GM18519 (cell line): Measurements from ENCODE around the gene POC1B.

Experiments
- ATAC-seq: cut with Tn5 transposase; IDR thresholded peaks from one replicate; pipeline ENCODE4 v1.9.1; 2021; ENCODE audit warnings: mild to moderate bottlenecking, moderate library complexity; ENCODE audit not compliant: unreplicated experiment, low FRiP score

The POC1B gene

GRCh38 chr12:89499857-89500256 lies 26.0 kb downstream of the POC1B start:
- no peak for ATAC-seq

- no peak for ATAC-seq
These were observed 28.4 kb downstream of the POC1B start for GRCh38 chr12:89497467-89497866.

- no peak for ATAC-seq
These were observed 28.8 kb downstream of the POC1B start for GRCh38 chr12:89497005-89497404.

DNA sequence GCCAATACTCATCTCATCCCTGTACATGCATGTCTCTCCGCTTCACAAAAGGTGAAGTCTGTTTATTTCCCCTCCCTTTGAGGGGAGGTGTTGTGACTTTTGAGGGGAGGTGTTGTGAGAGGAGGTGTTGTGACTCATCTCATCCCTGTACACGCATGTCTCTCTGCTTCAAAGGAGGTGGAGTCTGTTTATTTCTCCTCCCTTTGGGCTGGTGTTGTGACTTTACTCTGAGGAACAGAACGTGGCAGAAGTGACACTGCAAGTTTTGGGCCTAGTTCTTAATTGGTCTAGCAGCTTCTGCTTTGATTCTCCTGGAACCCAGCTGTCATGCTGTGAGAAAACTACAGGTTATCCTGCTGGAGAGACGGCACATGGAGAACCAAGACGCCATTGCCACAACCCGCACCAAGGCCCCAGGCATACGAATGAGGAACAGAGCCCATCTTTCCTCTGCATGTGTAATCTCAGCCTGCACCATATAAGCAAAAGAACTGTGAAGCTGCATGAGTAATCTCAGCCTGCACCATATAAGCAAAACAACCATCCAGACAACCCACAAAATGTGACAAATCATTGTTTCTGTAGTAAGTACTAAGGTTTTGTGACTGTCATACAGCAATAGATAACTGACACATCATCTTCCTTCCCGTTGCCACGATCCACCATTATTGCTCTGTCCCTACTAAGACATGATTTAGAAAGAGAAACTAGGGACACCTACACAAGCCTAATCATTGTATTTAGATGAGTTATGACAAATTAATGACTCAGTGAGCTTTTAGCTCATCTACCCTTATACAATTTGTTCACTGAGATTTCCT lies 31.2 kb downstream of the POC1B start:
- peak; percentile 37 for ATAC-seq

DNA sequence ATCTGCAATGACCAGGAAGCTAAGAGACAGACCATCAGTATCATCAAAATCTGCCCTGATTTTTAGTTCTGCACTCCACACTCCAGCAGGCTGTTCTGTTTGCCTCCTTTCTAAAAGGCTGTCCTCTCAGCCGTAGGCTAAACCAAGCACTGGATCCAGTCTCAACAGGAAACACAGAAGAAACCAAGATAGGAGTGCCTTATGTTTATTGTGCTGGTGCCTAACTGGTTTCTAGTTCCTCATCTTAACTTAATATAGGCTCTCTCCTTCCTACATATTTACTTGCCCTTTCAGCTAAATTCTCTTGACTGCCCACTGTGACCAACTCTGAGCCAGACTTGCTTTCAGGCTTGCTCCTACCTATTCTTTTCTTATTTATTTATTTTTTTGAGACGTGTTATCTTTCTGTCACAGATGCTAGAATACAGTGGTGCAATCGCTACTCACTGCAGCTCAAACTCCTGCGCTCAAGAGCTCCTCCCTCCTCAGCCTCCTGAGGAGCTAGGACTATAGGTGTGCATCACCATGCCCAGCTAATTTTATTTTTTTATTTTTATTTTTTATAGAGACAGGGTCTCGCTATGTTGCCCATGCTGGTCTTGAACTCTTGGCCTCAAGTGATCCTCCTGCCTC lies 32.1 kb downstream of the POC1B start:
- ATAC-seq: no peak

DNA sequence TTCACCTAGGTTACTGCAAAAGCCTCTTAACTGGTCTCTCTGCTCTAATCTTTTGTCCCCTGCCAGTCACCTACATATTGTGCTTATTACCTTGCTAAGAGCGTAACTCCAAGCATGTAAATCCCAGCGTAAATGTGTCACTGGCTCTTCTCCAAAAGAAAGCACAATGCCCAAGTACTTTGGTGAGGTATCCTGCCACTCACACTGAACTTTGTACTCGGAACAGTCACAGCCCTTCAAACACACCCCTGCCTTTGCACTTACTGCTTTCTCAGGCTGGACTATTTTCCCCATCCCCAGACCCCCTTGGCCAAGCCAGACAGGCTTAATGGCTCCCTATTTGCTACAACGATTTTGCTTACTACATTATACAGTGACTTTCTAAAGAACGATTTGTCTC lies 33.0 kb downstream of the POC1B start:
- no peak for ATAC-seq

- no peak for ATAC-seq
These were observed 34.9 kb downstream of the POC1B start for GRCh38 chr12:89490922-89491321.

GRCh38 chr12:89486264-89486663 lies 39.6 kb downstream of the POC1B start:
- ATAC-seq: no peak

DNA sequence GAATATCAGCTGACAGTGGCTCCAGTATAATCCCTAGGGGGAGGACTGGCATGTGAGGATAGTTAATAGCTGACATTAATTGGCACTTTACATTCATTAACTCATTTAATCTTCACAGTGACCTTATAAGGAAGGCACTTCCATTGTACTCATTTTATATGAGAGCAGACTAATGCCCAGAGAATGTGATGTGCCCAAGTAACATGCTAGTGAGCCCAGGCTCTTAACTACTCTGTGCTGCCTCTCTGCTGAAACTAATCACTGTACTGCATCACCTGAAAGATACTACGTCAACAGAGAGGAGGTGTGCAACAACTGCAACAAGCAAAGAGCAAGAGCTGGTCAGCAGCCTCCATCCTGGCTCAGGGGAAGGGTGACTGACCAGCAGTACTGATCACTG lies 41.4 kb downstream of the POC1B start:
- no peak for ATAC-seq

- ATAC-seq: no peak
These were observed 44.5 kb downstream of the POC1B start for GRCh38 chr12:89481213-89481914.

DNA sequence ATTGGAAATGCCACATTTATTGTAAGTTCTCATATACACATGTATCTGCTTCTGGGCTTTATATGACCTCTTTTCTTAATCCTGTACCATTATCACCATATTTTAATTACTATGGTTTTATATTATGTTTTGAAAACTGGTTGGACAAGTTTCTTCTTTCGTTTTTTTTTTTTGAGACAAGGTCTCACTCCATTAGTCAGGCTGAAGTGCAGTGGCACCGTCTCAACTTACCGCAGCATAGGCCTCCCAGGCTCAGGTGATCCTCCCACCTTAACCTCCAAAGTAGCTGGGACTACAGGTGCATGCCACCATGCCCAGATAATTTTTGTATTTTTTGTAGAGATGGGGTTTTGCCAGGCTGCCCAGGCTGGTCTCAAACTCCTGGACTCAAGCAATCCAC lies 45.9 kb downstream of the POC1B start:
- ATAC-seq: no peak

GRCh38 chr12:89477633-89478279 lies 48.1 kb downstream of the POC1B start:
- no peak for ATAC-seq

DNA sequence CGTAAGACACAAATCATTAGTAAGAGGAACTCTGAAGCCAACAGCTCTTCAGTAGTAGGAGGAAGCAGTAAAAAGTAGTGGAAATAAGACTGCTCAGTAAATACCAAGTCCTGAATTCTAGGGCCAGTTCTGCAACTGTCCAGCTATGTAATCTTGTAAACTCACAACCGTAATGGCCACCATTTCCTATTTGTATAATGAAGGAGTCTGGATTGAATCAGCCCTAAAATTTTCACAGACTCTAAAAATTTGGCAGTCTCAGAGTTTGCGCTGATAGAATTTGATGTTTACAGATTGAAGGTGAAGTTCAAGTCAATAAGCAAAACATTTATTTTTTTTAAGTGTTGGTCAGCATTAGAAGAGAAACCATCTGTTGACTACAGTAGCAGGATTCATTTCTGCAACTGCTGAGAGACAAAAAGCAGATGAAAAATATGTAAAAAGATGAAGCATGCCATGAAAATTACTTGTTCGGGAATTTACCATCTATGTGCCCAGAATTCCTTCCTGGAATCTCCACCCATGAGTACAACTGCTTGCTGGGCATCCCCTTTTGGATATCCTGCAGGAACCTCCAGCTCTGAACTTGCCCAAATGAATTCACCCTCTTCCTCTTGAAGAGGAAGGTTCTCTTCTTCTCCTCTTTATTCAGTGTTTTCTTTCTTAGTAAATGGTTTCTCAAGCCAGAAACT lies 48.8 kb downstream of the POC1B start:
- ATAC-seq: no peak

- ATAC-seq: no peak
These were observed 49.6 kb downstream of the POC1B start for GRCh38 chr12:89476232-89476631.

DNA sequence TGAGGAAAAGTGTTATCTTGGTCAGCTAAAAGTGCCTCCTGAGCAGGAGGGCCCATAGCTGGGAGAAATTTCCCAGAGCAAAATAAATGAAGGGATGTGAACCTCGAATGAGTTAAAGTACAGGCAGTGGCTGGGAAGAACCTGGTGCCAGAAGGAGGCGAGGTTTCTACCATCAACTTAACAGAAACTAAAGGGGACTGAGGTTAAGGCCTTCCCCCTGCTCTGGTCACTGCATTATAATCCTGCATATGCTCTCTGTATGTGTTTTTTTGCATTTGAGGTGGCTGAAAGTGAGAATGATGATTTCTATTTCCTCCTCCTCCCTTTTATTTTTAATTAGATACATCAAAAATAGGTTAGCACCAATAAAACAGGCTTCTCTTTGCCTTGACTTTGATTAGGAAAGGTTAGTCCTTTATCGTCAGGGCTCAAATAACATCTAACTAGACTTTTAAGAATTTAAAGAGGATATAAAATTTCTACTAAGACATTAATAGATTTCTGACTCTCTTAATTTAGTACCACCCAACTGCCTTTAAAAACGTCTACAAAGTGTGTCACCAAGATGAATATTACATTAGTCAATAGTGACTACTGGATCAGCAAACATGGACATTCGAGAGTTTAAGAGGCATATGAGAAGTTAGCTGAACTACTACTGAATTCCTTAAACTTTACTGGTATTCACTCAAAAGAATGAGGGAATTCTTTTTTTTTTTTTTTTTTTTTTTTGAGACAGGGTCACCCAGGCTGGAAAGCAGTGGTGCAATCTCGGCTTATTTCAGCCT lies 50.5 kb downstream of the POC1B start:
- ATAC-seq: no peak

DNA sequence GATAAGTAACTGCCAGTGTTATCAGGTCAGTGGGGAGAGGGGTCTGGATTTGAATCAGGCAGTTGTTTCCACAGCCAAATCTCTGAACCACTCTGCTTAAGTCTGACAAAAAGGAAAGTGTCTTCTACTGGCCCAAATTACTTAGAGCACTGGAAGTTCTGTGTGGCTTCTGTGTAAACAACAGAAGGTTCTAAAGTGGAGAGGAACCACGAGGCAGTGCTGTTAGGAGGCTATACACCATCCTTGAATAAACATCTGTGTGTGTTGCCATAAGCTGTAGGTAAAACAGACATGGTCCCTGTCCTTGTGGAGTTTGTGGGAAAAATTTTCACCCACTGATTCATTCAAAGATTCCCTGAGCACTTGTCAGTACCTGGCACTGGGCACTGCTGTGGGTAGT lies 51.2 kb downstream of the POC1B start:
- ATAC-seq: no peak

DNA sequence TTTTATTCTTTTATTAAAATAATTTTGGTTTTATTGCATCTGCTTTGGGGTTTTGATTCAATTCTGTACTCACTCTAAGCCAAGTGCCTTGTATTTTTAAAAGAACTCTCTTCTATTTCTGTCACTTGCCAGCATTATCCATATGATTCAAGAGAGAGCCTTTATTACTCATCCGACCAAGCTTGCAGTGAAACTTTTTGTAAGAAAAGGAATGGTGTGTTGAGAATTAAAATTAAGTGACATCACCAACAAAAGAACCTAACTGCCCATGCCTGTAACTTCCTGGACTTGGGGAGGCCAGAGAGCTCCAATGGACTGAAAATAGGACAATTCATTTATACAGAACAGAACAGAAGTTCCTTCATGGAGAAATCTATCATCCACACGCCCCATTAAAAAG lies 53.3 kb downstream of the POC1B start:
- ATAC-seq: no peak

GRCh38 chr12:89470741-89471509 lies 54.9 kb downstream of the POC1B start:
- ATAC-seq: peak; percentile 44

DNA sequence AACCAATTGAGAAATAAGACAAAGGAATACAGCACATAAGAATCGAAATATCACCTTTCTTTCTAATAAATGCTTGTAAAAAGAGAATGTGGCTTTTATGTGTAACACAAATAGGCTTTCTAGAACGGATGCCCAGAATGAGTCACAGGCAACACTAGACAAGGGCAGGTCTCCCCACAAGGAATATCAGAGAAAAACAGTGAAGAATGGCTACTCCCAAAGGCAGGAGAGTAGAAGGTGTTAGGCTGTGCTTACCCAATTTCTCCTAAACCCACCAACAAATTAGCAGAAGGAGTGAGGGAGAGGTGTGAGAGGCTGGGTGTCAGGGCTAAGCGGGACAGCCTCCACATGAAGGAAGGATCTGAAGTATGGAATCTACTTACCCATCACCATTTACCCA lies 56.5 kb downstream of the POC1B start:
- ATAC-seq: peak; percentile 50
